ENCODE measurements around the gene UMAD1.

Gene UMAD1

GRCh38 chr7:7907306-7907705 lies 266.8 kb downstream of the UMAD1 start:
- DNase-seq: no peak

- DNase-seq: no peak
Observed at GRCh38 chr7:7908622-7909145, 268.1 kb downstream of the UMAD1 start.

- no peak for DNase-seq
Observed at GRCh38 chr7:7909376-7909775, 268.8 kb downstream of the UMAD1 start.

- no peak for DNase-seq
Observed at GRCh38 chr7:7911369-7912123, 271.0 kb downstream of the UMAD1 start.

- no peak for DNase-seq
Observed at GRCh38 chr7:7912937-7913336, 272.4 kb downstream of the UMAD1 start.

GRCh38 chr7:7913504-7913903 lies 273.0 kb downstream of the UMAD1 start:
- no peak for DNase-seq

- no peak for DNase-seq
Observed at GRCh38 chr7:7914547-7914946, 274.0 kb downstream of the UMAD1 start.

- no peak for DNase-seq
Observed at GRCh38 chr7:7916064-7916463, 275.5 kb downstream of the UMAD1 start.

GRCh38 chr7:7917593-7917992 lies 277.0 kb downstream of the UMAD1 start:
- DNase-seq: no peak

- DNase-seq: no peak
Observed at GRCh38 chr7:7918736-7919448, 278.3 kb downstream of the UMAD1 start.

- no peak for DNase-seq
Observed at GRCh38 chr7:7919449-7919945, 278.9 kb downstream of the UMAD1 start.

GRCh38 chr7:7920056-7920455 lies 279.5 kb downstream of the UMAD1 start:
- no peak for DNase-seq

GRCh38 chr7:7920481-7920880 lies 279.9 kb downstream of the UMAD1 start:
- no peak for DNase-seq

- DNase-seq: no peak
Observed at GRCh38 chr7:7921830-7922229, 281.3 kb downstream of the UMAD1 start.

- no peak for DNase-seq
Observed at GRCh38 chr7:7922684-7923385, 282.3 kb downstream of the UMAD1 start.

GRCh38 chr7:7923818-7924217 lies 283.3 kb downstream of the UMAD1 start:
- DNase-seq: no peak

GRCh38 chr7:7924303-7924702 lies 283.8 kb downstream of the UMAD1 start:
- no peak for DNase-seq

Measured in DMS153 (cell line).